Aorta (tissue), 5 donors: ENCODE measurements around the gene FBN1. TPM values are rescaled to one million over a fixed set of nuclear protein-coding genes. Genes with fewer than 3 reads are reported as not detected.

Experiments used
- ATAC-seq: fragments of 200-7000 bp; cut with Tn5 transposase; one replicate; pipeline ENCODE4 v1.9.1; 2022; ENCODE audit warnings: moderate library complexity; ENCODE audit not compliant: low FRiP score
- DNase-seq, 2 donors: peaks; one replicate each; pipeline ENCODE4 v3.0.0-alpha.2; 2020
- H3K27ac ChIP-seq, 2 donors: one replicate each; pipeline ENCODE4 v1.5.1; 2013; ENCODE audit warnings: low read length in 2 of 2, mild to moderate bottlenecking in 2 of 2, moderate library complexity in 2 of 2, control low read depth in 1 of 2, inconsistent platforms in 1 of 2, low read depth in 1 of 2
- H3K27me3 ChIP-seq, 2 donors: one replicate each; pipeline ENCODE4 v1.6.1; 2013; ENCODE audit warnings: control low read depth in 1 of 2, low read length in 1 of 2, mild to moderate bottlenecking in 1 of 2, moderate library complexity in 1 of 2; ENCODE audit not compliant: insufficient read depth in 2 of 2, control insufficient read depth in 1 of 2
- H3K36me3 ChIP-seq, 2 donors: one replicate each; pipeline ENCODE4 v1.6.1; 2013; ENCODE audit warnings: control low read depth in 1 of 2, low read length in 1 of 2, mild to moderate bottlenecking in 1 of 2; ENCODE audit not compliant: insufficient read depth in 2 of 2, control insufficient read depth in 1 of 2
- H3K4me1 ChIP-seq, 2 donors: one replicate each; pipeline ENCODE4 v1.6.1; 2013; ENCODE audit warnings: low read length in 2 of 2, control low read depth in 1 of 2, mild to moderate bottlenecking in 1 of 2, moderate library complexity in 1 of 2; ENCODE audit not compliant: insufficient read depth in 2 of 2, control insufficient read depth in 1 of 2
- H3K4me3 ChIP-seq, 2 donors: one replicate each; pipeline ENCODE4 v1.5.1; 2013; ENCODE audit warnings: low read length in 2 of 2, control low read depth in 1 of 2, mild to moderate bottlenecking in 1 of 2
- H3K9me3 ChIP-seq: one replicate; pipeline ENCODE4 v1.6.1; 2013; ENCODE audit warnings: mild to moderate bottlenecking, low read length; ENCODE audit not compliant: control insufficient read depth
- WGBS, 2 donors: extraction: QIAGEN DNeasy Blood & Tissue Kit; methylation state at CpG; one replicate each; pipeline ENCODE4 v1.1.7; 2013; 5-methylcytosine and 5-hydroxymethylcytosine counted together
- intact Hi-C, 2 donors: fragments of 100-400 bp; cut with DNase I; formaldehyde crosslinking; loops; one replicate each; pipeline versions ENCODE4 v1.14.2 to v1.15.0; 2022
- polyA plus RNA-seq, 2 donors: library from polyadenylated mRNA; stranded (reverse); fragments of 200-250 nt; gene quantifications; one replicate each; pipeline ENCODE4 v1.2.3, GENCODE V29; 2013
- total RNA-seq, 2 donors: library from RNA; stranded (reverse); fragmentation: NEBNext Ultra II Directional; extraction: Animal tissue kit (Norgen Biotek cat#: 25700); gene quantifications; one replicate each; pipeline ENCODE4 v1.2.1, GENCODE V29; 2021
- donor health status: healthy with polysubstance abuse.
- donor health status: Bipolar disorder and iron deficiency.
- donor health status: DM: no; HTN: no; CAD: no.
- donor health status: DM: no; HTN: no; CAD: no.
- donor health status: DM: yes; HTN: yes; CAD: no.

The FBN1 gene
- total and polyA plus RNA-seq, 4 donors = 24.7 to 529 (median 141) TPM

GRCh38 chr15:48493084-48493762, 152.3 kb downstream of the FBN1 start:
- Histone ChIP-seq H3K36me3 (peaks cover 9 to 13% of the 10 kb centered on the region in 2 donors), H3K27ac (peak overlapping the region; percentile 15 to 28), H3K4me3 (no peak overlapping the region), H3K9me3 (no peaks in the 10 kb centered on the region), H3K4me1 (peaks cover 2 to 7% of the 10 kb centered on the region in 2 donors), H3K27me3 (no peaks in the 10 kb centered on the region)
- ATAC-seq (peak; percentile 79), DNase-seq (no peak)
- WGBS, 2 donors = 4 to 6% methylated on average over 1 of the region's 1 CpG
- intact Hi-C loops = no loop called here

GRCh38 chr15:48486228-48486627, 159.3 kb downstream of the FBN1 start:
- DNase-seq (no peak), ATAC-seq (peak; percentile 38)
- Histone ChIP-seq H3K4me1 (no peaks in the 10 kb centered on the region), H3K36me3 (peaks cover 14% of the 10 kb centered on the region in 2 donors), H3K4me3 (no peak overlapping the region), H3K27me3 (no peaks in the 10 kb centered on the region), H3K9me3 (no peaks in the 10 kb centered on the region), H3K27ac (no peak overlapping the region)
- intact Hi-C loops = no loop called here
- WGBS, 2 donors = 14 to 26% methylated on average over 2 of the region's 2 CpGs

GRCh38 chr15:48481802-48482201, 163.7 kb downstream of the FBN1 start:
- Histone ChIP-seq H3K27me3 (no peaks in the 10 kb centered on the region), H3K36me3 (peaks cover 2 to 3% of the 10 kb centered on the region in 2 donors), H3K4me3 (no peak overlapping the region), H3K9me3 (no peaks in the 10 kb centered on the region), H3K27ac (no peak overlapping the region), H3K4me1 (no peaks in the 10 kb centered on the region)
- DNase-seq = no peak
- ATAC-seq = no peak
- 63 to 73% methylated on average over 2 of the region's 2 CpGs for WGBS, 2 donors
- intact Hi-C loops = no loop called here

GRCh38 chr15:48479751-48480150, 165.8 kb downstream of the FBN1 start:
- WGBS, 2 donors = 95 to 99% methylated on average over 2 of the region's 2 CpGs
- no peak overlapping the region for H3K27ac ChIP-seq
- no peaks in the 10 kb centered on the region for H3K27me3 ChIP-seq
- intact Hi-C loops = no loop called here
- DNase-seq = no peak
- H3K4me1 ChIP-seq = no peaks in the 10 kb centered on the region
- H3K9me3 ChIP-seq = no peaks in the 10 kb centered on the region
- peaks cover 0 to 2% of the 10 kb centered on the region in 2 donors for H3K36me3 ChIP-seq
- no peak overlapping the region for H3K4me3 ChIP-seq
- ATAC-seq = no peak

- Histone ChIP-seq H3K4me3 (no peak overlapping the region), H3K4me1 (no peaks in the 10 kb centered on the region), H3K36me3 (peaks cover 0 to 3% of the 10 kb centered on the region in 2 donors), H3K27me3 (no peaks in the 10 kb centered on the region), H3K9me3 (no peaks in the 10 kb centered on the region), H3K27ac (peak overlapping the region in 1 of 2 donors; percentile 11)
- WGBS, 2 donors = 47 to 50% methylated on average over 2 of the region's 2 CpGs
- ATAC-seq (no peak), DNase-seq (no peak)
- intact Hi-C loops = no loop called here
Measured at GRCh38 chr15:48478581-48478980, 166.9 kb downstream of the FBN1 start.

- no peak for DNase-seq
- Histone ChIP-seq H3K27ac (no peak overlapping the region), H3K36me3 (peaks cover 0 to 3% of the 10 kb centered on the region in 2 donors), H3K27me3 (no peaks in the 10 kb centered on the region), H3K4me1 (no peaks in the 10 kb centered on the region), H3K9me3 (no peaks in the 10 kb centered on the region), H3K4me3 (no peak overlapping the region)
- intact Hi-C loops = no loop called here
- WGBS, 2 donors = 7 to 10% methylated on average over 6 of the region's 6 CpGs
- ATAC-seq = peak; percentile 58
Measured at GRCh38 chr15:48477795-48478360, 167.6 kb downstream of the FBN1 start.

- no peak overlapping the region for H3K4me3 ChIP-seq
- ATAC-seq (no peak), DNase-seq (no peak)
- no peaks in the 10 kb centered on the region for H3K4me1 ChIP-seq
- H3K36me3 ChIP-seq = peaks cover 3 to 8% of the 10 kb centered on the region in 2 donors
- H3K9me3 ChIP-seq = no peaks in the 10 kb centered on the region
- 91 to 96% methylated on average over 2 of the region's 2 CpGs for WGBS, 2 donors
- no peaks in the 10 kb centered on the region for H3K27me3 ChIP-seq
- H3K27ac ChIP-seq = no peak overlapping the region
- intact Hi-C loops = no loop called here
Measured at GRCh38 chr15:48475600-48476395, 169.7 kb downstream of the FBN1 start.

GRCh38 chr15:48473667-48474066, 171.8 kb downstream of the FBN1 start:
- H3K27ac ChIP-seq = no peak overlapping the region
- WGBS, 2 donors = 87 to 96% methylated on average over 2 of the region's 2 CpGs
- H3K36me3 ChIP-seq = peaks cover 3 to 10% of the 10 kb centered on the region in 2 donors
- intact Hi-C loops = no loop called here
- no peak for DNase-seq
- H3K4me3 ChIP-seq = no peak overlapping the region
- H3K4me1 ChIP-seq = no peaks in the 10 kb centered on the region
- no peaks in the 10 kb centered on the region for H3K27me3 ChIP-seq
- ATAC-seq = no peak
- no peaks in the 10 kb centered on the region for H3K9me3 ChIP-seq
